CD4-positive, alpha-beta T cell treated with Interferon gamma for 1 hour (primary cell): ENCODE results near the gene LMCD1.
A peak's percentile ranks its signal among the peaks of the same experiment; 100 is the strongest.

Experiments used
- DNase-seq: peaks from one replicate; pipeline ENCODE4 v3.0.0-alpha.2; 2020

LMCD1 gene, protein sequence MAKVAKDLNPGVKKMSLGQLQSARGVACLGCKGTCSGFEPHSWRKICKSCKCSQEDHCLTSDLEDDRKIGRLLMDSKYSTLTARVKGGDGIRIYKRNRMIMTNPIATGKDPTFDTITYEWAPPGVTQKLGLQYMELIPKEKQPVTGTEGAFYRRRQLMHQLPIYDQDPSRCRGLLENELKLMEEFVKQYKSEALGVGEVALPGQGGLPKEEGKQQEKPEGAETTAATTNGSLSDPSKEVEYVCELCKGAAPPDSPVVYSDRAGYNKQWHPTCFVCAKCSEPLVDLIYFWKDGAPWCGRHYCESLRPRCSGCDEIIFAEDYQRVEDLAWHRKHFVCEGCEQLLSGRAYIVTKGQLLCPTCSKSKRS

DNA sequence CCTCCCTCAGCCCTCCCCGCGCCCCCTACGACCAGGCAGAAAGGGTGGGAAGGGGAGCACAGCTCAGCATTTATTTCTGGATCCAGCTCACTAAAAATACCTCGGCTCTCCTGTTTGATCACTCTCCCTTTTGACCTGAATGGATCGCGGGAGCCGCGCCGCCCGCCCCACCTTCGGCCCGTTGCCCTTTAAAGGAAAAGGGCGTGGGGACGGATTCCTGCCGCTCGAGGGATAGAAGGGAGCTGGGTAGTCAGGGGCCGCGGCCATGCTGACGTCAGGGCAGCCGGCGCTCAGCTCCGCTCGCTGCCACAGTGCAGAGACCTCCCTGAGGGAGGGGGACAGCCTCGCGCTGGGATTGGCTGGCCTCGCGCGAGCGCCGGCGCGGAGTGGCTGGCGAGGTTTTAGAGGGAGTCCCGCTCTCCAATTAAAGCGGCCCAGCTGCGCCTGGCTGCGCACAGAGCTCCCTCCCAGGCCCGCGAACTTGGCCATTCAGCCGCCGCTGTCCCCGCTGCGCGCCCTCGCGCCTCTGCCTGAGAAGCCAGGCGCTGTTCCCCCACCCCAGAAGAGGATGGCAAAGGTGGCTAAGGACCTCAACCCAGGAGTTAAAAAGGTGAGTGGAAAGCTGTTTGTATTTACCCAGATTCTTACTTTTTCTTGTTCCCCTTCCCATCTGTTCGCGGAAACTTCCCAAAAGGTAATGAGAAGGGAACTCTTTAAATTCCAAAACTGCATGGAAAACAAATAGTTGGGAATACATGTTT is at the start of gene LMCD1:
TSS of gene LMCD1 (plus strand) at position 453 of the 761 bp plus-strand sequence. CDS start at position 569, 116 bp downstream.
- DNase-seq, result peak; percentile 83

DNA sequence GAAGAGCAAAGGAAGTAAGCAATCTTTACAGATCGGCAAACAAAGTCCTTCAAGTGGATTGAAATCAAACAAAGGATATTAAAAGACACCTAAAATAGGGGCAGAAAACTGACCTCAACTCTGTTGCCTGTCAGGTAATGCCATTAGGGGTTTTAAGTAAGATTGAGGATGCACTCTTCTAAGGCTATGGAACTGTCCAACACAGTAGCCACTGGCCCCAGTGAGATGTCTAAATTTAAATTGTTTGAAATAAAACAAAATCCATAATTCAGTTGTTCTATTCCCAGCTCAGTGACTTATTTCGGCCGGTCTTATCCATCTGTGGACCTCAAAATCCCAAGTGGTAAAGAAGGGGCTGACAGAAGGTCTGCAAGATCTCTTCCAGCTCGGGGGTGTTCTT is 49.5 kb upstream of the LMCD1 start:
- DNase-seq, result no peak

DNA sequence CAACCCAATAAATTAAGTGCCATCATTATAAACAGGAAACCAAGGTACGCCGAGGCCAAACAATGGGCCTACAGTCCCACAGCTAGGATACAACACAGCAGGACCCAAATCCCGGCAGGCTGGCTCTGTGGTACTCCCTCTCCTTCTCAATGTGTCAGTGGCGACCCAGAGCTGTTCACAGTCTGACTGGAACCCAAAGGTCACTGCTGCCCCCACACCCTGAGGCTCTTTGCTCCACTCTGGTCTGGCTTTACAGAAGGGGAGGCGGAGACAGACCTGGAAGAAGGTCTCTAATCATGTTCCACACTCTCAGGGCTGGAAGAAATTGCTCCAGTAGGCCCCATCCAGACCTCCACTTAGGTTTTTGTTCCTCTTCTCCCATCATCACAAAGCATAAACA is 48.5 kb upstream of the LMCD1 start:
- DNase-seq, result no peak

DNA sequence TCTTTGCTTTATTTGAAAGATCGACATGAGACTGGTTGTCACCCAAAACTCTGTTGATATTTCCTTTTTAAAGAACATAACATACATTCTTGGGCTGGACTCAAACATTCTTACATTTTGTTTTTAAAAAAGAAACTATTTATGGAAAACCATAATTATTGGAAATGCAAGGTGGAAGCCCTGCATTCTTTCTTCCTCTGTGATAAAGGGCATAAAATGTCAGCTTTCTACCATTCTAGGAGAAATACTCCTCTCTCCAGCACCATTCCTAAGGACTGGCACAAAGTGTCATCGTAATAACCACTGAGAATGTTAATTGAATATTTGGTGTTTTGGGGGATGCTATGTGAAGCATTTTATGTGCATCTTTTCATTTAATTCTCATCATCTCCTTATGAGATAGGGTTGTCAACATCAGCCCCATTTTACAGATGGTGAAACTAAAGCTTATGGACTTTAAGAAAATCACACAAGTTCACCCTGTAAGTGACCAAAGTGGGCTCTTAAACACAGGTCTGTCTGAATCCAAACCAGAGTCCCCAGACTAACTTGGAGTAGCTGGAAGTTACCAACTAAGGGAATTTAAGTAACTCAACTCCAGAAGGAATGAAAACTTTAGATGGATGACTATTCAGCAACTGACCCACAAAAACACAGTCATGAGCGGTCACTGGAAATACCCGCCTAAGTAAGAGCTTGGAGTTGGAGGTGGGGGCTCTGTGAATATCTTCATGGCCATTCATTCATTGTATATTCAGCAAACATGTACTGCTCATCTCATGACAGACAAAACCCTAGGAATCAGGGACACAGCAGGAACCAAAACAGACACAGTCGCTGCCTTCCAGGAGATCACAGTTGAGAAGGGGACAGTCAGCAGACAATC is 45.9 kb upstream of the LMCD1 start:
- no peak for DNase-seq

DNA sequence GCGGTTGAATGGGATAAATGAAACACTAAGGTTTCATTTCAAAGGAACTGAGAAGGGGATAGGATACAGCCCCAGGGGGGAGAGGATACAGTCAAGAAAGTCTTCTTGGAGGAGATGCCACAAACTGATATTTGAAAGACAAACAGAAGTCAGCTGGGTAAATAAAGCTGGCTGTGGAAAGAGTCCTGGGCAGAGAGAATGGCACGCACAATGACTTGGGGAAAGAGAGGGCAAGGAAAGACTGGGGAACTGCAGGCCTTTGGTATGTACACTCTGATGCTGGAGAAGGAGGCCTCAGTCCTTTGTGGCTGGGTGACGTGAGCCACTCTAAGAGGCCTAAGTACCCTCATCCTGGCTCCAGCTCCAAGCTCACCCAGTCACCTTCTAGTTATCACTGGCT is 45.2 kb upstream of the LMCD1 start:
- DNase-seq, result no peak

DNA sequence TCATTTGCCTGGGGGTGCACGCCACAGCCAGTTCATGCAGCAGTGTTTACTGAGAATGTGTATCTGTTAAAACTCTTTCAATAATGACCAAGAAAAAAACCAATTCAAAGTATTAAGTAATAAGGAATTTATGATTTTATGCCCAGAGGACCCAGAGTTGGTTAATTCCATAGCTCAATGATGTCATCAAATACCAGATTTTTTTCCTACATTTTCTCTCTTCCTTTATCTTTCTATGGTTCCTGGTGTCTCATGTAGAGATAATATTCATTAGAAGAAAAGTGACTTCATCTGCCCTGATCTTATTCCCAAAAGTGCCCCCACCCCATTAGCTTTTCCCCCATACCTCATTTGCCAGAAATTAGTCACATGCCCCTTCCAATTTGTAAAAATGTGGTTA is 44.6 kb upstream of the LMCD1 start:
- no peak for DNase-seq

DNA sequence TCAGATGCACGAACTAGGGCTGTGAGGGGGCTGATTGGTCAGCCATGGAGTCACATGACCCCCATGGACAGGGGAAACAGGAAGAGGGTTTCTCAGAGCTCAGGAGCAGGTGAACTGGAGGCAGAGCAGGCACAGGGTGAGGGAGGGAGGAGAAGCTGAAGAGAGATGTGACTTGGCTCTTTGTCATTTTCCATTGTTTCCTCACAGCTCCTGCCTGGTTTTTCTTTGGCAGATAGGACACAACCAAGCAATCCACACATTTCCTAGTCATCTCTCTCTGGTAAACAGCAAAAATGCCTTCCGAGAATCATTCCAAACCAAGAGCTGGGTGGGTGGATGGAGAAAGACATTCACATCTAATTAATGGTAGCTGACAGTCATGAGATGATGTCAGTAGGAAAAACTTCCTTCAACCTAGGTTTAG is 43.4 kb upstream of the LMCD1 start:
- DNase-seq, result no peak

DNA sequence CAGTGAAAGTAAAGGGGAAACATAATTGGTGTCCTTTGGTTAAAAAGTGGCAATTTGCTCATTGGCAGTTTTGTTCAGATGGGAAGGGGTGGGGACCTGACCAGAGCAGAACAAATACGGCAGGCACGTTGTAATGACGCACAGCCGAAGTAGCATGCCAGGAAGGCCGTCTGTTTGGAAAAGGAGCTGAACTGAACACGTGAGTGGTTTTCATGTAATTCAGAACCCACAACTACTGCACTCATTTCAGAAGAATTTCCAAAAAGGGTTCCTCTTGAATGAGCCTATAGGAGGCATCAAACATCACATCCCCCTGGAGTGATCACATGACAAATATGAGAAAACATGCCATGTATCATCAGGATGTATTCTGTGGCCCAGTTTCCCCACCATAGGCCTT is 42.9 kb upstream of the LMCD1 start:
- no peak for DNase-seq

DNA sequence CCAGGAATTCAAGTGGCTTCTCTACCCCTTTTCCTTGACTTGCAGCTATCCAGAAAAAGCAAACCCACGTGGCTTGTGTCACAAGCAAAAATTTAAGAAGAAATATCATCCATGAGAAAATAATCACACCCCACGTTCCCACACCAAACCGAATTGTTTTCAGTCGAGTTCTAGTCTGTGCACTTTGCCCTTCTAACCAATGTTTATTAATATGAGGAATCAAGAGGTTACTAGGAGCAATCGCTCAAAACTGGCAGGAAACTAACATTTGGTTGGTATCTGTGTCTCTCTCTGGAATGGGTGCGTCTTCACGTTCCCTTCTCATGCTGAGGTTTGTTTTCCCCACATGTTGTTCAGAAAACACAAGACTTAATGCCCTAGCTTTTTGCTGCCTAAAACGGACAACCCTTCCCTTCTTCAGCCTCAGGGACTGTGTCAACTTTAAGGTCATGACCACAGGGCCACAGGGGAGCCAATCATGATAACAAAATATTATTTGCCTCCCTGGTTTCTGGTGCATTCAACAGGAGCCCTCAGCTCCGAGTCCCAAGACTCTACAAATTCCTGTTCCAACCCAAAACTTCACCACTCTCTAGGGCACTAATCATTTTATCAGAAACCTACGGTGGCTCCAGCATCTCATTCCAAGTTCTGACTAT is 41.4 kb upstream of the LMCD1 start:
- no peak for DNase-seq

DNA sequence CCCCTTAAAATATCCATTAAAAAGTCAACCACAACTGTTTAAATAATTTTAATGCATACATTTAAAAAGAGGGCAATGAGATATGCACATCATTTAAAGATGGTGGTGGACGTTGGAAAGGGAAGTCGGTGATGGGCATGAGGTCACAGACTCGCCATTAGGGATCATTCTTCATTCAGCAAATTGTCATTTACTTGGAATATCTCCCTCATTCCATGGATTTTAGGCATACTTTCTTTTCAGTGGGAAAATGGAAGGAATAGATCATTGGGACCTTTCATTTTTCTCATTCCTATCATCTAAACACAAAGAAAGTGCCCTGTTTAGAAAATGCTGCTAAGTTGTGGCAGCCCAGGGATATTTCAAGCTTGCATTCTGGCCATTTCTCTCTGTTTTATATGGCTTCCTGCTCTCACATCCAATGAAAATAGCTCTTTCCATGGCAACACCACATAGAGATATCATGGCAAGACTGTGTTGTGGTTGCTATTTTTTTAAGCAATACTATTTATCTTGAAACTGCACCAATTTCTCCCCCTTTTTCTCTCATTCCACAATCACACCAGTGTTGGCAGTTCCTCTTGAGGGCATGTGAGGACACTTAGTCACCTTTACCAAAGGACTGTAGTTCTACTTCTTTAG is 40.7 kb upstream of the LMCD1 start:
- DNase-seq, result no peak

DNA sequence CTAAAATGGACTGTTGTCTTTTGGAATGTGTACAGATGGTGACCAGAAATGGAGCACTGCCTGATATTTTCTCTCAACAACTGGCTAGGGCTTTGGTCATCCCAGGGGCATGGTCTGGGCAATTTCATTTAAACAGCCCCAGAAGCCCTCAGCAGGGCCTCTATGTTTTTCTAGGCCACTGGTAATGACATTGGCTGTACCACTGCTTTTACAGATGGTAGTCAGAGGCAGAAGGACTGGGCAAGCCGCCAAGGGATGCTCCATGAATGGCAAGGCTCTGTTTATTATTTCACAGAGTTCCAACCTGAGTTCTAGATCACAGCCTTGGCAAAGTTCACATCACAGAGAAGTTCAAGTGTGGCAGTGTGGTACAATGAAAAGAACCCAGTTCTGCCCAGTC is 37.0 kb upstream of the LMCD1 start:
- no peak for DNase-seq

DNA sequence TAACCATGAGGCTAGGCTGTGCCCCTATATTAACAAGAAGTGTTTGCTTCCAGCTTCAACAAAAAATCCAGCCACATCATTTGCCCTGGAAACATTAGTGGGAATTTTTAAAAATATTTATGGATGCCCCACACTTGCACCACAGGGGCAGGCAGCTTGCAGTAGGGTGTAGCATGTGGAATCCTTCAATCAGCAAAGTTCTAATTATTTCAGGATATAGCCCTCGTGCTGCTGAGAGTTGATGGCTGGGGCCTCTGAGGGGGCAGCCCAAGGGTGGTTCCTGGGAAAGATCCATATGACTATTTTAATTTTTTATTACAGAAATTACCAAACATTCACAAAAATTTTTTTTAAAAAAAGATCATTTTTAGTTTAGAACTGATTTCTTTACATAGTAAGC is 35.1 kb upstream of the LMCD1 start:
- DNase-seq, result no peak

DNA sequence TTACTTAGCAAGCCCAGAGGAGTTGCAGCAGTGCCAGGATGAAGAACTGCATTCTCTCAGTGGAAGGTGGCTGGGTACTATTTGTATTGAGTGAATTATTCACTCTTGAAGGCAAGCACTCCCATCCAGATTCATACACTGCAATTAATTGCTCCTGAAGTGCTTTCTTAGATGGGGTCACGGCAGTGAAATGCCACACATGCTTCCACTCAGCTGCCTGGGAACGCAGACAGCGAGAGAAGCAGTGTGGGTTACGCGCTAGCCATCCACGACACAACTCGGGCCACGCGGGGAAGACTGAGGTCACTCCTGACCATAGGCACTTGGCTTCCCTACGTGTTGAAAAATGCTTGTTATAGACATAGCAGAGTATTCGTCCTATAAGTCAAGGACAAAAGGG is 30.8 kb upstream of the LMCD1 start:
- DNase-seq, result no peak

DNA sequence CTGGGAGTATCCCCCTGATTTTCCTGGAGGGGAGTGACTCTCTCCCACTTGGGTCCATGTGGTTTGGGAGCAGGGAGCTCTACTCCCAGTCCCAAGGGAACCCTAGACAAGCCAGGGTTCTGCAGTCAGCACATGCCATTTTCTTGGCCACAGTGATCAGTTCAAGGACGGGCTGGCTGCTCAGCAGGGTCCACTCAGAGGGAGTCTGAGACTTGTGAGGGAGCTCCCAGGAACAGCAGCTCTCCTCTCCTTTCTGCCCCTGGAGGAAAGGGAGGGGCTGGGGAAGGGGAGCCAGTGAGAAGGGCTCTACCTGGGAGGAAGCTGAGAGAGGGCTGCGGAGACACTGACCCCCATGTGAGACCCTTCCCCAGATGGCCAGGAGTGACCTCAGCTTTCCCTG is 29.1 kb upstream of the LMCD1 start:
- DNase-seq, result no peak

DNA sequence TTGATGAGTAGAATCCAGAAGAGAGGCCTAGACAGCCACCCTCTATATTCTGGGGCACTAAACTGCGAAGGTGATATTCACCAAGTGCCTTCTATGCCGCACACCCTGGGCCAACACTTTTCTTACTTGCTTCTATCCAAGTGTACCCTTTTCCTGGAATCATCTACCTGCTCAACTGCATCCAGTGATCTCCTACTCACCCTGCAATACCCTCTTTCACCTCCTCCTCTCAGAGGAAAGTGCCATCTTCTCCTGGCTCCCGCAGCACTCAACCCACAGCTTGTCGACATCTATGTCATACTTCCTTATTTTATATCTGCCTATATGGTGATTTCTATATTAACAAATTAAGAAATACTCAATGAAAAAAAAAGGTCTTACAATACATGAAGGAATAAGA is 28.6 kb upstream of the LMCD1 start:
- no peak for DNase-seq

DNA sequence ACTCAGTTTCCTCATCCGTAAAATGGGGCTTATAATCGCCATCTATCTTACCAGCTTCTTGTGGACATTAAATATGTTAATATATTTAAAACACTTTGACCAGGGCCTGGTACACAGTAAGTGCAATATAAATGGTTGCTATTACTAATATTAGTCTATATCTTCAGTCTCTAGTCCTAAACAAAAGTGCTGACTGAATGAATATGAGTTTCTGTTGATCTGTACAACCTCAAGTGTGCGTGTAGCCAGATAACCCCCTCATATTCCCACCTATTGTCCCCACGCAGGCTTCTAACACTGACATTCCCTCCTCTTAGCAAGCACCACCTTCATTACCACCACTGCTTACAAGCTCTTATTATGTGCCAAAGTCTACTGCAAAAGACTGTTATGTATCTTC is 27.6 kb upstream of the LMCD1 start:
- DNase-seq, result no peak

DNA sequence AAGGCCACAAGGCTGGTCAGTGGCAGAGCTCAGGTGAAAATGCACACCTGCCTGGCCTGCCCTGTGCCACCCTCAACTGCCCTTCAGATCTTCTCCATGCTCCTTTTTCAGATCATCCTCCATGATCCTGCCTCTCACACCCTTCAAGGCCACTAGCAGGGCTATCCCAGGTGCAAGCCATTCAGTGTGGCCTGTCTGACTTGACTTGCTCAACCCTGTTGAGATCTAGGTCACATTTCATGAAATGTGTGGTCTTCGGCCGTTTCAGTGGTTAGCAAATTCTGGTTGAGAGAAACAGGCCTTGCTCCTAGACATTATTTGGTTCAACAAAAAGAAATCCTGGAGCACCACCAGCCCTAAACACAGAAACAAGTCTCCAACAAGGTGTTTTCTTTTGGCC is 26.6 kb upstream of the LMCD1 start:
- no peak for DNase-seq

DNA sequence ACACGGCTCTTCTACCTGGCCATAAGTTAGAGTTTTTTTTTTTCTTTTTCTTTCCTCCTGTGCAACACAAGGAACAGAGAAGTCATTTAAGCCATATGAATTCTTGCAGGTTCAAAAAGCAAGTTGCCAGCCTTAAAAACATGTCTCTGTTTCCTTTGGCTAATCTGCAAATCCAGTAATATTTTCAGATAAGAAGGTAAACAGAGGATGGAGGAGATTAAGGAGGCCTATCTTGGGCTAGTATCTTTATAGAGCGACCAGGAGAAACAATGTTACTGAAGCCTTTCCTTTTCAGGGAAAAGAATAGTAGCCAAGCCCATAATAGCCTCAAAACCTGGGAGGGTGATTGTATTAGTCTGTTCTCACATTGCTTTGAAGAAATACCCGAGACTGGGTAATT is 20.9 kb upstream of the LMCD1 start:
- DNase-seq, result no peak

DNA sequence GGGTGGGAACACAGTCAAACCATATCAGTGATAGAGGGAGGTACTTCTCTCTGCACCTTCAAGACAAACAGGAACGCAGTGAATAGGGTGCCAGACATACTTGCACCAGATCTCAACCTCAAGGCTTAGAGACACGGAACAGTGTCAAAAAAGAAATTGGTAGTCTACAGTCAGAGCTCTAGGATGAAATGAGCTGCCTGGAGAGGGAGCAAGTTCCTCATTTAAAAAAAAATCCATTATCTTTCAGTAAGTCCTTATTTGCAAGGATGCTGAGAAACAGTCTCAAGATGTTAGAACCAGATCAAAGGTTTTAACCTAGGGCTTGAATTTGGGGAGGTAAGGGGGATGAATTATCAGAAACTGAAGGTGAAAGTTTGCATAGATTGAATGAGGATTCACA is 20.2 kb upstream of the LMCD1 start:
- DNase-seq, result no peak

DNA sequence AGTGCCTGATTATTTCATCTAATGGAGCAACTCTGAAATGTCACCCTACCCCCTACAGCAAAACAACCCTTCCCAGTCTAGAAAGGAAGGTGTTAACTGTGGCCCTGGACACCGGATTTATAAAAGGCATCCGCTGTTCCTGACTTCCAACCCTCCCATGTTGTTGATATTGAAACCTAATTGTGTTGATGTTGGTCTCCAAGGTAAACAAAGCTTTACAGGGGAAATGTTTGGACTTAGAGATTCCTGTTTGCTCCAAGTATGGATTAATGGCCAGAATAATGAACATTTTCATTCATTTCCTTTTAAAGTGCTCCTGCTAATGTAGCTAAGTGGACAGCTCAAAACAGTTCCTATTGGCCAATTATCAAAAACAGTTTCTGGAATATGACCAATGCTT is 19.4 kb upstream of the LMCD1 start:
- no peak for DNase-seq

DNA sequence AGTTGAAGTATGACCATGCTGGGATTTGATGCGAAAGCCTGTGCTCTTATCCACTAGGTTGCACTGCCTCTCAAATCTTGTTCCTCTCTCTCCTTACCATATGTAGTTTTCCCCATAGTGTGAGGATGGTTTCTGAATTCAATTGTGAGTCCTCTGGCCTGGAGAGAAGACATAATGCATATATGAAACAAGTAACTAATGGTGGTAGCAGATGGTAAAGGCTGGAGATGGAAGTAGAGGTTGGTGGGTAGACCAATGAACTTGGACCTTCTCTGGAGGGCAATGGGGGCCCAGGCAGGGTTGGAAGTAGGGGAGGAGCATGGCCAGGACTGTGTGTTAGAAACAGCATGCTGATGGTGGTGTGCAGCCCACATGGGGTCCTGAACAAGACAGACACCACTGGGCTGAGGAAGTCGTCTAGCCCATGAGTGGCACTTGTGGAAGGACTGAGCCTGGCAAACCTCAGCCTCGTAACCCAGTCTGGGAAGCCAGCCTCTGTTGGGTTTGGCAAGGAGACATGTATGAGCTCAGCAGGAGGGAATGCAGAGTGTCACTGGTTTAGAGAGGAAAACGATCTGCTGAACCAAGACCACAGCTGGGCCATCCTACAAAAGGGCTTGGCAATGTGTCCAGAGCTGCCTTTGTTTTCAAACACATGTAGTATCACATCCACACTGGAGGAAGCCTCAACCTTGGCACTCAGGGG is 18.5 kb upstream of the LMCD1 start:
- DNase-seq, result no peak
